DOHH2 (cell line): ENCODE measurements around the gene TFR2.

Source experiments
- H3F3A ChIP-seq: fragments of 200-600 bp; sonication (generic), shearing (Covaris generic); 2 replicates; pipeline ENCODE4 v1.6.0; 2016; ENCODE audit warnings: antibody characterized with exemption, mild to moderate bottlenecking; ENCODE audit not compliant: control insufficient read depth, insufficient read depth
- H3K27ac ChIP-seq: fragments of 200-600 bp; sonication (generic); 2 replicates; pipeline ENCODE4 v1.5.1; 2014; ENCODE audit warnings: low read depth, mild to moderate bottlenecking, low read length, moderate library complexity
- H3K27me3 ChIP-seq: fragments of 200-600 bp; sonication (generic); 2 replicates; pipeline ENCODE4 v1.6.1; 2014; ENCODE audit warnings: mild to moderate bottlenecking, low read length, mixed read lengths; ENCODE audit not compliant: control insufficient read depth
- H3K36me3 ChIP-seq: fragments of 200-600 bp; sonication (generic); 2 replicates; pipeline ENCODE4 v1.6.1; 2014; ENCODE audit warnings: mild to moderate bottlenecking, low read length, moderate library complexity, mixed read lengths; ENCODE audit not compliant: control insufficient read depth
- H3K4me1 ChIP-seq: fragments of 200-600 bp; sonication (generic); 2 replicates; pipeline ENCODE4 v1.6.1; 2014; ENCODE audit warnings: mild to moderate bottlenecking, low read length, mixed read lengths; ENCODE audit not compliant: control insufficient read depth
- H3K4me2 ChIP-seq: fragments of 200-600 bp; sonication (generic); 2 replicates; pipeline ENCODE4 v1.6.0; 2014; ENCODE audit warnings: mild to moderate bottlenecking, low read length, moderate library complexity
- H3K4me3 ChIP-seq: fragments of 200-600 bp; sonication (generic); 2 replicates; pipeline ENCODE4 v1.5.1; 2014; ENCODE audit warnings: mild to moderate bottlenecking, low read length, mixed read lengths
- H3K79me2 ChIP-seq: fragments of 200-600 bp; sonication (generic); 2 replicates; pipeline ENCODE4 v1.6.1; 2014; ENCODE audit warnings: mild to moderate bottlenecking, low read length, mixed read lengths; ENCODE audit not compliant: control insufficient read depth
- H3K9me2 ChIP-seq: fragments of 200-600 bp; sonication (generic); replicated peaks from 2 replicates; pipeline ENCODE4 v1.6.1; 2014; ENCODE audit warnings: mild to moderate bottlenecking, low read length, mixed read lengths; ENCODE audit not compliant: control insufficient read depth
- H3K9me3 ChIP-seq: fragments of 200-600 bp; sonication (generic); 2 replicates; pipeline ENCODE4 v1.6.1; 2014; ENCODE audit warnings: antibody characterized with exemption, low read length, mixed read lengths; ENCODE audit not compliant: control insufficient read depth, insufficient read depth
- H4K20me1 ChIP-seq: fragments of 200-600 bp; sonication (generic); 2 replicates; pipeline ENCODE4 v1.6.0; 2014; ENCODE audit warnings: low read depth, mild to moderate bottlenecking, antibody characterized with exemption, low read length, moderate library complexity; ENCODE audit not compliant: control insufficient read depth, insufficient read depth
- CTCF ChIP-seq: fragments of 200-600 bp; sonication (generic); IDR thresholded peaks from one replicate; pipeline ENCODE4 v1.5.1; 2014; ENCODE audit warnings: antibody characterized with exemption, mild to moderate bottlenecking, low read depth, low read length; ENCODE audit not compliant: poor library complexity, severe bottlenecking
- EZH2phosphoT487 ChIP-seq: fragments of 200-600 bp; sonication (generic); IDR thresholded peaks from 2 replicates; pipeline ENCODE4 v1.6.1; 2017; ENCODE audit warnings: borderline replicate concordance, mild to moderate bottlenecking, antibody characterized with exemption, low read length, moderate library complexity, mixed read lengths

Gene TFR2

GRCh38 chr7:100687751-100688300 lies 46.5 kb upstream of the TFR2 start:
- Histone ChIP-seq H3F3A (0 out of 2 replicates have a peak, but pooled peaks cover 2% of the 10 kb centered on the region), H3K9me2 (no peaks in the 10 kb centered on the region), H3K4me3 (no peak overlapping the region), H3K79me2 (peaks cover 53% of the 10 kb centered on the region), H3K9me3 (no peaks in the 10 kb centered on the region), H3K36me3 (peaks cover 93% of the 10 kb centered on the region), H3K4me1 (peaks cover 29% of the 10 kb centered on the region), H3K27ac (no peak overlapping the region), H4K20me1 (peaks cover 33% of the 10 kb centered on the region), H3K4me2 (no peak overlapping the region), H3K27me3 (no peaks in the 10 kb centered on the region)
- TF ChIP-seq EZH2phosphoT487 (no peak), CTCF (no peak)

- H3F3A ChIP-seq: 0 out of 2 replicates have a peak, but pooled peaks cover 2% of the 10 kb centered on the region
- no peak overlapping the region for H3K4me3 ChIP-seq
- H3K79me2 ChIP-seq: peaks cover 47% of the 10 kb centered on the region
- H3K9me3 ChIP-seq: no peaks in the 10 kb centered on the region
- H3K9me2 ChIP-seq: no peaks in the 10 kb centered on the region
- peaks cover 93% of the 10 kb centered on the region for H3K36me3 ChIP-seq
- peaks cover 24% of the 10 kb centered on the region for H3K4me1 ChIP-seq
- H3K27ac ChIP-seq: no peak overlapping the region
- TF ChIP-seq CTCF: no peak
- TF ChIP-seq EZH2phosphoT487: no peak
- peaks cover 30% of the 10 kb centered on the region for H4K20me1 ChIP-seq
- H3K4me2 ChIP-seq: no peak overlapping the region
- no peaks in the 10 kb centered on the region for H3K27me3 ChIP-seq
Observed at GRCh38 chr7:100687261-100687660, 45.9 kb upstream of the TFR2 start.

GRCh38 chr7:100686822-100687211 lies 45.5 kb upstream of the TFR2 start:
- H4K20me1 ChIP-seq: peaks cover 30% of the 10 kb centered on the region
- peaks cover 93% of the 10 kb centered on the region for H3K36me3 ChIP-seq
- H3F3A ChIP-seq: no peaks in the 10 kb centered on the region

More at GRCh38 chr7:100686822-100687211, 45.5 kb upstream of the TFR2 start:
- Histone ChIP-seq H3K4me1 (peaks cover 19% of the 10 kb centered on the region), H3K4me2 (no peak overlapping the region), H3K27me3 (no peaks in the 10 kb centered on the region), H3K27ac (no peak overlapping the region), H3K9me2 (no peaks in the 10 kb centered on the region), H3K9me3 (no peaks in the 10 kb centered on the region), H3K79me2 (peaks cover 43% of the 10 kb centered on the region), H3K4me3 (no peak overlapping the region)
- no peak for TF ChIP-seq CTCF
- no peak for TF ChIP-seq EZH2phosphoT487
